Measurements from ENCODE around the gene DPCD. TPM values are rescaled to one million over a fixed set of nuclear protein-coding genes. Genes with fewer than 3 reads are reported as not detected.

Gene DPCD
- total RNA-seq, 4 donors from 2014 or later = 9.3 to 14.4 (median 11.5) TPM

GRCh38 chr10:101647255-101647654, 59.1 kb downstream of the DPCD start:
- 83% methylated on average over 2 of the region's 2 CpGs for WGBS
- TF ChIP-seq EP300 (IDR thresholded peaks at IDR 0.05) (no peak), POLR2A (IDR thresholded peaks at IDR 0.05) (no peak), CTCF (IDR thresholded peaks at IDR 0.05) (no peak), POLR2AphosphoS5 (IDR thresholded peaks at IDR 0.05) (no peak)
- DNase-seq (ENCODE audit: low spot score in 2 of 2) = no peak
- Histone ChIP-seq H3K9me3 (no peaks in the 10 kb centered on the region), H3K27me3 (no peaks in the 10 kb centered on the region), H3K4me1 (no peaks in the 10 kb centered on the region), H3K27ac (no peak overlapping the region), H3K4me3 (no peak overlapping the region), H3K36me3 (peaks cover 40% of the 10 kb centered on the region)

GRCh38 chr10:101649525-101650085, 61.5 kb downstream of the DPCD start:
- no peak for DNase-seq (ENCODE audit: low spot score in 2 of 2)
- no peaks in the 10 kb centered on the region for H3K27me3 ChIP-seq
- H3K4me1 ChIP-seq = no peaks in the 10 kb centered on the region
- peaks cover 38% of the 10 kb centered on the region for H3K36me3 ChIP-seq
- H3K9me3 ChIP-seq = no peaks in the 10 kb centered on the region
- WGBS = 77% methylated on average over 5 of the region's 5 CpGs
- H3K4me3 ChIP-seq = no peak overlapping the region
- TF ChIP-seq POLR2A (IDR thresholded peaks at IDR 0.05) = no peak
- no peak for TF ChIP-seq CTCF (IDR thresholded peaks at IDR 0.05)
- TF ChIP-seq EP300 (IDR thresholded peaks at IDR 0.05) = no peak
- no peak for TF ChIP-seq POLR2AphosphoS5 (IDR thresholded peaks at IDR 0.05)
- H3K27ac ChIP-seq = no peak overlapping the region

GRCh38 chr10:101650863-101651262, 62.7 kb downstream of the DPCD start:
- no peaks in the 10 kb centered on the region for H3K9me3 ChIP-seq
- TF ChIP-seq EP300 (IDR thresholded peaks at IDR 0.05) (no peak), POLR2AphosphoS5 (IDR thresholded peaks at IDR 0.05) (no peak), POLR2A (IDR thresholded peaks at IDR 0.05) (no peak), CTCF (IDR thresholded peaks at IDR 0.05) (no peak)
- no peak for DNase-seq (ENCODE audit: low spot score in 2 of 2)
- no peak overlapping the region for H3K4me3 ChIP-seq
- no peaks in the 10 kb centered on the region for H3K27me3 ChIP-seq
- 89% methylated on average over 15 of the region's 15 CpGs for WGBS
- H3K36me3 ChIP-seq = peaks cover 49% of the 10 kb centered on the region
- no peak overlapping the region for H3K27ac ChIP-seq
- no peaks in the 10 kb centered on the region for H3K4me1 ChIP-seq

- no peak for TF ChIP-seq POLR2A (IDR thresholded peaks at IDR 0.05)
- no peak for TF ChIP-seq EP300 (IDR thresholded peaks at IDR 0.05)
- TF ChIP-seq POLR2AphosphoS5 (IDR thresholded peaks at IDR 0.05) = no peak
- no peak for TF ChIP-seq CTCF (IDR thresholded peaks at IDR 0.05)
- H3K4me3 ChIP-seq = no peak overlapping the region
- H3K27me3 ChIP-seq = no peaks in the 10 kb centered on the region
- H3K9me3 ChIP-seq = no peaks in the 10 kb centered on the region
- DNase-seq (ENCODE audit: low spot score in 2 of 2) = no peak
- WGBS = 88% methylated on average over 5 of the region's 5 CpGs
- peaks cover 49% of the 10 kb centered on the region for H3K36me3 ChIP-seq
- H3K27ac ChIP-seq = no peak overlapping the region
- H3K4me1 ChIP-seq = no peaks in the 10 kb centered on the region
These were observed 63.2 kb downstream of the DPCD start for GRCh38 chr10:101651336-101651735.

- no peaks in the 10 kb centered on the region for H3K9me3 ChIP-seq
- peaks cover 46% of the 10 kb centered on the region for H3K36me3 ChIP-seq
- no peaks in the 10 kb centered on the region for H3K27me3 ChIP-seq
- no peaks in the 10 kb centered on the region for H3K4me1 ChIP-seq
- WGBS = 93% methylated on average over 8 of the region's 8 CpGs
- TF ChIP-seq POLR2AphosphoS5 (IDR thresholded peaks at IDR 0.05) (no peak), CTCF (IDR thresholded peaks at IDR 0.05) (no peak), EP300 (IDR thresholded peaks at IDR 0.05) (no peak), POLR2A (IDR thresholded peaks at IDR 0.05) (no peak)
- no peak for DNase-seq (ENCODE audit: low spot score in 2 of 2)
- no peak overlapping the region for H3K4me3 ChIP-seq
- no peak overlapping the region for H3K27ac ChIP-seq
These were observed 65.4 kb downstream of the DPCD start for GRCh38 chr10:101653536-101653935.
